Fibroblast of skin of right quadriceps (primary cell): ENCODE data around the gene HMX1.

ENCODE experiments used
- DNase-seq: peaks from one replicate; pipeline ENCODE4 v3.0.0-alpha.2; 2013

The HMX1 gene

DNA sequence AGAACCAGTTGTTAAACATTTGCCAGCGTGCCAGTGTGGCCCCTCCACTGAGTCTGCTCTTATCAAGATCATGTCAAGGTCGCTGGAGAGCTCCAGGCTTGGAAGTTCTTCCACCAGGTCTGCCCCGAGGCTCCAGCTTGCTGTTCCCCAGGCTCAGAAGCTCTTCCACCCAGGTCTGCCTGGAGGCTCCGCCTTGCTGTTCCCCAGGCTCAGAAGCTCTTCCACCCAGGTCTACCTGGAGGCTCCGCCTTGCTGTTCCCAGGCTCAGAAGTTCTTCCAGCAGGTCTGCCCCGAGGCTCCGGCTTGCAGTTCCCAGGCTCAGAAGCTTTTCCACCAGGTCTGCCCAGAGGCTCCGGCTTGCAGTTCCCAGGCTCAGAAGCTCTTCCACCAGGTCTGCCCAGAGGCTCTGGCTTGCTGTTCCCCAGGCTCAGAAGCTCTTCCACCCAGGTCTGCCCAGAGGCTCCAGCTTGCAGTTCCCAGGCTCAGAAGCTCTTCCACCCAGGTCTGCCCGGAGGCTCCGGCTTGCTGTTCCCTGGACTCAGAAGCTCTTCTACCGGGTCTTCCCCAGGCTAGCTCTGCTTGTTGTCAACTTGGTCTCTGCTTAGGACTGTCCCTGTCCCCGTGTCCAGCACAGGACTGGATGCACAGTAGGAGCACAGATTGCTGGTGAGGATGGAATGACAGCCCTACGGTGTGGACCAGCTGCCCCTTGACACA, 54.4 kb downstream of the HMX1 start:
- DNase-seq = no peak
